DMS153 (cell line): Measurements from ENCODE around the gene KRTAP22-1.

Source experiments
- DNase-seq: peaks from one replicate; lab custom pipeline; 2025; lab: John Stamatoyannopoulos, UW

KRTAP22-1 gene

GRCh38 chr21:30625449-30626165, 24.7 kb downstream of the KRTAP22-1 start:
- no peak for DNase-seq

DNA sequence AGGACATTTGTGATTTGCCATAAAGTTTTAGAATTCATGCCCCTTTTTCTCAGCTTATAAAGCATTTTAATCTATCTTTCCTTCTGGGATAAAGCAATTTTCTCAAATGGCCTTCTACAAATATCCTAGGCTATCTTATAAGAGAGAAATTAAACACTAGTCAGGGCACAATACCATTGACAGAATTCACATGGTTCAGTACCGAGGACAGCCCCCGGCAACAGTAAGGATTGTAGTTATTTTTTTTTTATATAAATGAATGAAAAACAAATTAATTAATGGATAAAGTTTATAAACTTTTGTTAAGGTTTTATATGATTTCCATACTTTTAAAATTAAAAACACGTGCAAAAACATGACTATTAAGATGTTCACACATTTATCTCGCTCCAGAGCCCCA, 27.2 kb downstream of the KRTAP22-1 start:
- no peak for DNase-seq

- no peak for DNase-seq
Observed at GRCh38 chr21:30629200-30629599, 28.3 kb downstream of the KRTAP22-1 start.

DNA sequence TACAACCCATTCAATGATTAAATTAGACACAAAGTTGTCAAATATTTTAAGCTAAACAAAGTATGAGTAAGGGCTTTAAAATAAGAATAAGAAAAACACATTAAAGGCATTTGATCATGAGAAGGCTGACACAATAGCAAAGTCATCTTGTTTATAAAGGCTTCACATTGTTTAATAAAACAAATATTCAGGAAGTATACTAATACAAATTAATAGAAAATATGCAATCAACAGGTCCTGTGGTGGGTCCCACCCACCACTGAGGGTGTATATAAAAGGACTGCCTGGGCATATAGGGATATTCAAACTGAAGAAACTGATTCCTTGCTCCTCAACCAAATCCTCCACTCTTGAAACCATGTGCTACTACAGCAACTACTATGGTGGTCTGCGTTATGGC, 34.0 kb downstream of the KRTAP22-1 start, which contains the start of gene KRTAP20-2:
TSS of gene KRTAP20-2 (plus strand) at position 301 of the 400 bp plus-strand sequence. CDS start at position 359, 58 bp downstream.
- no peak for DNase-seq

- DNase-seq = no peak
Observed at GRCh38 chr21:30638686-30639085, 37.8 kb downstream of the KRTAP22-1 start.

- no peak for DNase-seq
Observed at GRCh38 chr21:30642564-30642963, 41.7 kb downstream of the KRTAP22-1 start, which contains the start of gene KRTAP20-3. TSS of gene KRTAP20-3 (plus strand) at chr21:30642864.

GRCh38 chr21:30646904-30647414, 46.1 kb downstream of the KRTAP22-1 start:
- DNase-seq = no peak
